Memory B cell (primary cell): ENCODE results near the gene SH3RF3.

Source experiments
- ATAC-seq: fragments of 150-1000 bp; cut with Tn5 transposase; 2 replicates; pipeline ENCODE4 v1.10.0; 2021; ENCODE audit warnings: low read depth, mild to moderate bottlenecking, moderate library complexity
- DNase-seq, 2 donors: peaks; one replicate each; pipeline ENCODE4 v3.0.0; 2022; ENCODE audit warnings: low spot score in 2 of 2
- H3K27ac Mint-ChIP-seq: one replicate; pipeline ENCODE4 v1.8.0; 2022; ENCODE audit warnings: mild to moderate bottlenecking, moderate library complexity, mixed read lengths
- H3K27me3 Mint-ChIP-seq: one replicate; pipeline ENCODE4 v1.8.0; 2022; ENCODE audit warnings: mixed read lengths
- H3K36me3 Mint-ChIP-seq: one replicate; pipeline ENCODE4 v1.8.0; 2022; ENCODE audit warnings: mild to moderate bottlenecking, mixed read lengths
- H3K4me1 Mint-ChIP-seq: one replicate; pipeline ENCODE4 v1.8.0; 2022; ENCODE audit warnings: mixed read lengths
- H3K4me3 Mint-ChIP-seq: one replicate; pipeline ENCODE4 v1.8.0; 2022; ENCODE audit warnings: mild to moderate bottlenecking, moderate library complexity, mixed read lengths
- H3K9me3 Mint-ChIP-seq: one replicate; pipeline ENCODE4 v1.8.0; 2022; ENCODE audit warnings: mixed read lengths

Gene SH3RF3

GRCh38 chr2:109448207-109448606, 319.2 kb downstream of the SH3RF3 start:
- Mint-ChIP-seq H3K4me3 (no peak overlapping the region), H3K4me1 (no peaks in the 10 kb centered on the region), H3K9me3 (peaks cover 12% of the 10 kb centered on the region), H3K27me3 (peaks cover 3% of the 10 kb centered on the region), H3K27ac (no peak overlapping the region), H3K36me3 (peaks cover 2% of the 10 kb centered on the region)
- ATAC-seq (no peak), DNase-seq (no peak)

- H3K36me3 Mint-ChIP-seq: peaks cover 2% of the 10 kb centered on the region
Measured at GRCh38 chr2:109448946-109449788, 320.2 kb downstream of the SH3RF3 start.

GRCh38 chr2:109450574-109451273, 321.7 kb downstream of the SH3RF3 start:
- no peak for ATAC-seq

More at GRCh38 chr2:109448946-109449788, 320.2 kb downstream of the SH3RF3 start:
- H3K27me3 Mint-ChIP-seq: peaks cover 3% of the 10 kb centered on the region
- no peak overlapping the region for H3K27ac Mint-ChIP-seq
- no peaks in the 10 kb centered on the region for H3K4me1 Mint-ChIP-seq
- DNase-seq: no peak
- peaks cover 12% of the 10 kb centered on the region for H3K9me3 Mint-ChIP-seq
- ATAC-seq: no peak
- H3K4me3 Mint-ChIP-seq: no peak overlapping the region

GRCh38 chr2:109451671-109452070, 322.7 kb downstream of the SH3RF3 start:
- Mint-ChIP-seq H3K27me3 (peaks cover 3% of the 10 kb centered on the region), H3K27ac (no peak overlapping the region), H3K9me3 (no peaks in the 10 kb centered on the region), H3K36me3 (no peaks in the 10 kb centered on the region), H3K4me1 (no peaks in the 10 kb centered on the region), H3K4me3 (no peak overlapping the region)
- ATAC-seq (no peak), DNase-seq (no peak)

More at GRCh38 chr2:109450574-109451273, 321.7 kb downstream of the SH3RF3 start:
- DNase-seq: no peak
- H3K4me3 Mint-ChIP-seq: no peak overlapping the region
- H3K9me3 Mint-ChIP-seq: peaks cover under 1% of the 10 kb centered on the region
- H3K36me3 Mint-ChIP-seq: no peaks in the 10 kb centered on the region
- no peaks in the 10 kb centered on the region for H3K4me1 Mint-ChIP-seq
- H3K27ac Mint-ChIP-seq: no peak overlapping the region
- peaks cover 3% of the 10 kb centered on the region for H3K27me3 Mint-ChIP-seq

- Mint-ChIP-seq H3K9me3 (no peaks in the 10 kb centered on the region), H3K27ac (no peak overlapping the region), H3K4me1 (no peaks in the 10 kb centered on the region), H3K27me3 (peaks cover 3% of the 10 kb centered on the region), H3K4me3 (no peak overlapping the region), H3K36me3 (no peaks in the 10 kb centered on the region)
- ATAC-seq (no peak), DNase-seq (no peak)
Measured at GRCh38 chr2:109452318-109453305, 323.6 kb downstream of the SH3RF3 start.

- Mint-ChIP-seq H3K9me3 (no peaks in the 10 kb centered on the region), H3K36me3 (no peaks in the 10 kb centered on the region)
Measured at GRCh38 chr2:109453371-109453995, 324.5 kb downstream of the SH3RF3 start.

GRCh38 chr2:109454304-109454703, 325.3 kb downstream of the SH3RF3 start:
- no peaks in the 10 kb centered on the region for H3K4me1 Mint-ChIP-seq
- H3K9me3 Mint-ChIP-seq: no peaks in the 10 kb centered on the region
- no peak for ATAC-seq
- no peak for DNase-seq
- H3K27ac Mint-ChIP-seq: no peak overlapping the region
- H3K36me3 Mint-ChIP-seq: no peaks in the 10 kb centered on the region
- no peak overlapping the region for H3K4me3 Mint-ChIP-seq
- H3K27me3 Mint-ChIP-seq: peaks cover 4% of the 10 kb centered on the region

More at GRCh38 chr2:109453371-109453995, 324.5 kb downstream of the SH3RF3 start:
- Mint-ChIP-seq H3K4me3 (no peak overlapping the region), H3K27ac (no peak overlapping the region), H3K27me3 (peaks cover 3% of the 10 kb centered on the region), H3K4me1 (no peaks in the 10 kb centered on the region)
- no peak for ATAC-seq
- DNase-seq: no peak

- no peaks in the 10 kb centered on the region for H3K9me3 Mint-ChIP-seq
- peaks cover 4% of the 10 kb centered on the region for H3K27me3 Mint-ChIP-seq
- H3K4me3 Mint-ChIP-seq: no peak overlapping the region
- H3K36me3 Mint-ChIP-seq: no peaks in the 10 kb centered on the region
- H3K27ac Mint-ChIP-seq: no peak overlapping the region
- no peak for DNase-seq
- ATAC-seq: no peak
- H3K4me1 Mint-ChIP-seq: no peaks in the 10 kb centered on the region
Measured at GRCh38 chr2:109454765-109455394, 325.9 kb downstream of the SH3RF3 start.

- no peak overlapping the region for H3K4me3 Mint-ChIP-seq
- H3K36me3 Mint-ChIP-seq: no peaks in the 10 kb centered on the region
- no peak overlapping the region for H3K27ac Mint-ChIP-seq
- no peaks in the 10 kb centered on the region for H3K4me1 Mint-ChIP-seq
- DNase-seq (no peak), ATAC-seq (no peak)
- peaks cover 7% of the 10 kb centered on the region for H3K27me3 Mint-ChIP-seq
- no peaks in the 10 kb centered on the region for H3K9me3 Mint-ChIP-seq
Measured at GRCh38 chr2:109455731-109456691, 327.0 kb downstream of the SH3RF3 start.

- no peaks in the 10 kb centered on the region for H3K9me3 Mint-ChIP-seq
- no peaks in the 10 kb centered on the region for H3K4me1 Mint-ChIP-seq
- peaks cover 6% of the 10 kb centered on the region for H3K27me3 Mint-ChIP-seq
- no peak overlapping the region for H3K27ac Mint-ChIP-seq
- H3K4me3 Mint-ChIP-seq: no peak overlapping the region
- ATAC-seq (no peak), DNase-seq (no peak)
- no peaks in the 10 kb centered on the region for H3K36me3 Mint-ChIP-seq
Measured at GRCh38 chr2:109456776-109457175, 327.8 kb downstream of the SH3RF3 start.

GRCh38 chr2:109457366-109457765, 328.4 kb downstream of the SH3RF3 start:
- Mint-ChIP-seq H3K4me3 (no peak overlapping the region), H3K27ac (no peak overlapping the region), H3K4me1 (no peaks in the 10 kb centered on the region), H3K9me3 (no peaks in the 10 kb centered on the region), H3K36me3 (no peaks in the 10 kb centered on the region), H3K27me3 (peaks cover 5% of the 10 kb centered on the region)
- ATAC-seq (no peak), DNase-seq (no peak)

GRCh38 chr2:109457794-109458193, 328.8 kb downstream of the SH3RF3 start:
- Mint-ChIP-seq H3K9me3 (no peaks in the 10 kb centered on the region), H3K4me1 (no peaks in the 10 kb centered on the region), H3K27me3 (peaks cover 5% of the 10 kb centered on the region), H3K27ac (no peak overlapping the region), H3K4me3 (no peak overlapping the region), H3K36me3 (no peaks in the 10 kb centered on the region)
- ATAC-seq (no peak), DNase-seq (no peak)
